GM23338 (cell line): Measurements from ENCODE around the gene HHATL. TPM values are rescaled to one million over a fixed set of nuclear protein-coding genes. Genes with fewer than 3 reads are reported as not detected.

Experiments used
- ATAC-seq: fragments of 200-7000 bp; cut with Tn5 transposase; 3 replicates; pipeline ENCODE4 v1.9.1; 2020
- DNase-seq: peaks from one replicate; pipeline ENCODE4 v3.0.0-alpha.2; 2015; ENCODE audit warnings: low spot score
- H2AFZ ChIP-seq: fragments of 200-600 bp; sonication (generic); 2 replicates; pipeline ENCODE4 v1.8.0; 2016; ENCODE audit warnings: antibody characterized with exemption, mild to moderate bottlenecking, moderate library complexity
- H3F3A ChIP-seq: fragments of 200-600 bp; sonication (generic); replicated peaks from 2 replicates; pipeline ENCODE4 v1.8.0; 2017; ENCODE audit warnings: antibody characterized with exemption, mixed run types, low read depth
- H3K27ac ChIP-seq: fragments of 200-600 bp; sonication (generic); 2 replicates; pipeline ENCODE4 v1.6.1; 2016; ENCODE audit warnings: low read depth
- H3K27me3 ChIP-seq: fragments of 200-600 bp; sonication (generic); 2 replicates; pipeline ENCODE4 v1.8.0; 2016; ENCODE audit warnings: mild to moderate bottlenecking, mixed run types, moderate library complexity; ENCODE audit not compliant: insufficient read depth
- H3K36me3 ChIP-seq: fragments of 200-600 bp; sonication (generic); 2 replicates; pipeline ENCODE4 v1.8.0; 2016; ENCODE audit warnings: mild to moderate bottlenecking; ENCODE audit not compliant: insufficient read depth
- H3K4me1 ChIP-seq: fragments of 200-600 bp; sonication (generic); 2 replicates; pipeline ENCODE4 v1.8.0; 2016; ENCODE audit warnings: mild to moderate bottlenecking, moderate library complexity; ENCODE audit not compliant: insufficient read depth
- H3K4me2 ChIP-seq: fragments of 200-600 bp; sonication (generic); 2 replicates; pipeline ENCODE4 v1.7.1; 2017; ENCODE audit warnings: mixed run types
- H3K4me3 ChIP-seq: fragments of 200-600 bp; sonication (generic); 2 replicates; pipeline ENCODE4 v1.6.1; 2016; ENCODE audit warnings: mixed run types
- H3K79me2 ChIP-seq: fragments of 200-600 bp; sonication (generic); replicated peaks from 2 replicates; pipeline ENCODE4 v1.8.0; 2017; ENCODE audit warnings: mild to moderate bottlenecking; ENCODE audit not compliant: insufficient read depth
- H3K9me2 ChIP-seq: fragments of 200-600 bp; sonication (generic); 2 replicates; pipeline ENCODE4 v1.8.0; 2017; ENCODE audit not compliant: insufficient read depth
- H4K20me1 ChIP-seq: fragments of 200-600 bp; sonication (generic); replicated peaks from 2 replicates; pipeline ENCODE4 v1.8.0; 2017; ENCODE audit warnings: mild to moderate bottlenecking; ENCODE audit not compliant: insufficient read depth
- H3K27ac Mint-ChIP-seq: 2 replicates; pipeline ENCODE4 v1.8.0; 2020; ENCODE audit warnings: inconsistent platforms, mild to moderate bottlenecking, moderate library complexity, mixed read lengths
- H3K27me3 Mint-ChIP-seq: 3 replicates; pipeline ENCODE4 v1.8.0; 2022; ENCODE audit warnings: low read depth, mild to moderate bottlenecking, moderate library complexity, mixed read lengths, inconsistent platforms; ENCODE audit not compliant: insufficient read depth, poor library complexity
- H3K36me3 Mint-ChIP-seq: 3 replicates; pipeline ENCODE4 v1.8.0; 2021; ENCODE audit warnings: low read depth, mild to moderate bottlenecking, inconsistent platforms, moderate library complexity, mixed read lengths
- H3K4me1 Mint-ChIP-seq: 3 replicates; pipeline ENCODE4 v1.8.0; 2020; ENCODE audit warnings: mild to moderate bottlenecking, inconsistent platforms, mixed read lengths
- H3K4me3 Mint-ChIP-seq: 3 replicates; pipeline ENCODE4 v1.8.0; 2021; ENCODE audit warnings: moderate library complexity, mild to moderate bottlenecking, inconsistent platforms, mixed read lengths
- H3K9me3 Mint-ChIP-seq: 3 replicates; pipeline ENCODE4 v1.8.0; 2020; ENCODE audit warnings: moderate library complexity, mild to moderate bottlenecking, inconsistent platforms, mixed read lengths
- ETS1 ChIP-seq: IDR thresholded peaks from 2 replicates; pipeline ENCODE4 v1.6.1; 2016; ENCODE audit warnings: antibody characterized with exemption
- JUNB ChIP-seq: IDR thresholded peaks from one replicate; pipeline ENCODE4 v1.6.1; 2016; ENCODE audit warnings: antibody characterized with exemption; ENCODE audit not compliant: unreplicated experiment
- STAT1 ChIP-seq: IDR thresholded peaks from one replicate; pipeline ENCODE4 v1.6.1; 2016; ENCODE audit warnings: antibody characterized with exemption; ENCODE audit not compliant: unreplicated experiment
- ZNF331 ChIP-seq: fragments of 250-450 bp; sonication (Bioruptor Pico); IDR thresholded peaks from 2 replicates; pipeline ENCODE4 v1.5.0; 2020; ENCODE audit warnings: low read depth, mild to moderate bottlenecking, moderate library complexity
- ZNF462 ChIP-seq: fragments of 250-450 bp; sonication (Bioruptor Pico); IDR thresholded peaks from 2 replicates; pipeline ENCODE4 v1.5.0; 2020; ENCODE audit warnings: mild to moderate bottlenecking, moderate library complexity
- polyA plus RNA-seq: library from polyadenylated mRNA; unstranded; fragments of >200 nt; fragmentation: Nextera tagmentation; extraction: Ambion mirVana; gene quantifications from 2 replicates; pipeline ENCODE4 v1.2.1, GENCODE V29; 2016
- total RNA-seq: library from RNA; depleted of rRNA; stranded (reverse); fragments of >200 nt; shearing (Covaris generic); gene quantifications from 2 replicates; pipeline ENCODE4 v1.2.3, GENCODE V29; 2014

HHATL gene
- total and polyA plus RNA-seq, 2 experiments from 2014 or later = not detected

GRCh38 chr3:42746455-42747450 is 44.2 kb upstream of the HHATL start (continued):
- TF ChIP-seq ZNF462 (CRISPR knock-in tag) = no peak
- TF ChIP-seq ZNF331 (CRISPR knock-in tag) = no peak

GRCh38 chr3:42745776-42746454 is 43.3 kb upstream of the HHATL start:
- Histone ChIP-seq H3K4me1 (no peaks in the 10 kb centered on the region), H4K20me1 (no peaks in the 10 kb centered on the region), H3K4me2 (no peak overlapping the region), H3F3A (no peaks in the 10 kb centered on the region), H3K4me3 (no peak overlapping the region), H3K36me3 (no peaks in the 10 kb centered on the region), H3K27ac (no peak overlapping the region), H3K79me2 (no peaks in the 10 kb centered on the region), H2AFZ (no peak overlapping the region), H3K9me2 (no peaks in the 10 kb centered on the region), H3K27me3 (no peaks in the 10 kb centered on the region)
- TF ChIP-seq STAT1 (no peak), JUNB (no peak), ETS1 (no peak)
- Mint-ChIP-seq H3K4me1 (peaks cover 23% of the 10 kb centered on the region), H3K9me3 (no peaks in the 10 kb centered on the region), H3K27me3 (peaks cover 8% of the 10 kb centered on the region), H3K27ac (no peak overlapping the region), H3K4me3 (no peak overlapping the region), H3K36me3 (no peaks in the 10 kb centered on the region)
- DNase-seq (peak; percentile 18), ATAC-seq (peak; percentile 6; the same call in 2 of the 3 replicates)
